Lung (tissue), 12 donors: ENCODE measurements around the gene CTU2. TPM values are rescaled to one million over a fixed set of nuclear protein-coding genes. Genes with fewer than 3 reads are reported as not detected.

Source experiments
- ATAC-seq: fragments of 200-7000 bp; cut with Tn5 transposase; one replicate; pipeline ENCODE4 v1.9.1; 2020; ENCODE audit warnings: moderate number of reproducible peaks; ENCODE audit not compliant: insufficient read depth, low FRiP score
- DNase-seq, 3 donors: peaks; one replicate each; pipeline ENCODE4 v3.0.0-alpha.2; 2013 to 2017
- H3K27ac ChIP-seq, 2 donors: one replicate each; pipeline ENCODE4 v1.5.1; 2013; ENCODE audit warnings: mild to moderate bottlenecking in 2 of 2, moderate library complexity in 2 of 2, control low read depth in 1 of 2, inconsistent platforms in 1 of 2, low read depth in 1 of 2, low read length in 1 of 2
- H3K27me3 ChIP-seq, 3 donors: one replicate each; pipeline ENCODE4 v1.5.1; 2013; ENCODE audit warnings: low read length in 2 of 3; ENCODE audit not compliant: control insufficient read depth in 3 of 3, insufficient read depth in 3 of 3
- H3K36me3 ChIP-seq, 4 donors: one replicate each; pipeline ENCODE4 v1.5.1; 2013; ENCODE audit warnings: low read length in 4 of 4, mild to moderate bottlenecking in 1 of 4, moderate library complexity in 1 of 4; ENCODE audit not compliant: control insufficient read depth in 4 of 4, insufficient read depth in 4 of 4
- H3K4me1 ChIP-seq, 5 donors: one replicate each; pipeline ENCODE4 v1.5.1; 2013; ENCODE audit warnings: low read length in 5 of 5, mild to moderate bottlenecking in 2 of 5, moderate library complexity in 1 of 5; ENCODE audit not compliant: control insufficient read depth in 5 of 5, insufficient read depth in 5 of 5
- H3K4me3 ChIP-seq: one replicate; pipeline ENCODE4 v1.5.1; 2013; ENCODE audit warnings: mild to moderate bottlenecking, control low read depth, moderate library complexity
- H3K9ac ChIP-seq, 2 donors: one replicate each; pipeline ENCODE4 v1.5.1; 2013; ENCODE audit warnings: low read length in 2 of 2, control low read depth in 1 of 2; ENCODE audit not compliant: insufficient read depth in 1 of 2
- H3K9me3 ChIP-seq, 4 donors: one replicate each; pipeline ENCODE4 v1.5.1; 2013; ENCODE audit warnings: low read length in 3 of 4, mild to moderate bottlenecking in 1 of 4, moderate library complexity in 1 of 4; ENCODE audit not compliant: control insufficient read depth in 4 of 4, insufficient read depth in 3 of 4
- WGBS, 2 donors: extraction: QIAGEN DNeasy Blood & Tissue Kit; methylation state at CpG; one replicate each; pipeline ENCODE4 v1.1.7; 2013; 5-methylcytosine and 5-hydroxymethylcytosine counted together
- polyA plus RNA-seq, 2 donors: library from polyadenylated mRNA; stranded (reverse); fragments of 200-250 nt; gene quantifications; one replicate each; pipeline ENCODE4 v1.2.1, GENCODE V29; 2013
- total RNA-seq, 2 donors: library from RNA; depleted of rRNA in 1 of 2; stranded (reverse); fragments of >200 nt in 1 of 2; gene quantifications; one replicate each; pipeline ENCODE4 v1.2.1, GENCODE V29; 2014 to 2021
- TF ChIP-seq, protein P1 (sequence below): IDR thresholded peaks from 2 replicates; pipeline ENCODE4 v1.5.1; 2012; ENCODE audit warnings: mild to moderate bottlenecking; ENCODE audit errors: control extremely low read depth, extremely low read depth
- donor health status: control.
- donor health status: control.
- donor health status: Bipolar disorder and iron deficiency.
- donor health status: healthy.
- donor health status: DM: yes; HTN: yes; CAD: no.

Gene CTU2
- total and polyA plus RNA-seq, 4 donors = 5.7 to 23.4 (median 18.3) TPM

DNA sequence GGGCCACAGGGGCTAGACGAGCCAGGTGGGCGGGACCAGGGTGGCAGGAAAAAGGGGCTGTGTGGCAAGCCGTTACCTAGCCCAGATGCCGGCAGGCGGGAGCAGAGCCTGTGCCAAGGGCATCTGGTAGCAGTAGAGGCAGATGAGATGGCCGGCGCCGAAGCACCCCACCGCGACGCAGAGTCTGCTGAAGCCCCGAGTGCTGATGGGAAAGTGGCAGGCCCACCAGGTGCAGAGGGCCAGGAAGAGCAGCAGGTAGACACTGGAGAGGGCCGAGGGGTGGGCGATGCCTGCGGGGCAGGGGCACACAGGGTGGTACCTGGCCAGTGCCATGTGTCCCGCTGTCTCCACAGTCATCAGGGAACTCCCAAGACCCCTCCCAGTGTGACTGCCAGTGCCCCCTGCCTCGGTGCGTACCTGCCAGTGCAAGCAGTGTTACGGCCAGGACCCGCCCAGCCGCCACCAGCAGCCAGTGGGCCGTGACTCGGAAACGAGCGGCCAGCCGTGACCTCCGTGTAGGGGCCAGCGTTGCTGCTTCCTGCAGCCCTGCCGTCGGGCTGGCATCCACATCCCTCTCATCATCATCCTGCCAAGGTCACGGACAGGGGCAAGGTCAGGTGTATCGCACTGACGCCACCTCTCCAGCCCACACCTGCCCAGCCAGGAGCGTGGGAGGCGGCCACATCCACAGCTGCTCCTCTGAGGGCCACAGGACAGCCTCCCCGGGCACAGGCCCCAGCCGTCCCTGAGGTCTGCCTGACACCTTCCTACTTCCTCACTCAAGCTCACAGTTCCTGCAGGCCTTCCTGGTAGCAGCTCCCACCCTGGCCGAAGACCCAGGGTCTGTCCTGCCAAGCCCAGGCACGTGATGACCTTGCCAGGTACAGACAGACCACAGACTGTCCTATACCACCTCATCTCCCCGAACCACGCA is 32.1 kb downstream of the CTU2 start:
- Histone ChIP-seq H3K9me3 (no peaks in the 10 kb centered on the region), H3K4me1 (no peaks in the 10 kb centered on the region), H3K27me3 (no peaks in the 10 kb centered on the region), H3K36me3 (peaks cover 0 to 71% (median 11%) of the 10 kb centered on the region in 4 donors), H3K4me3 (no peak overlapping the region), H3K9ac (no peak overlapping the region), H3K27ac (no peak overlapping the region)
- TF ChIP-seq, protein P1, sequence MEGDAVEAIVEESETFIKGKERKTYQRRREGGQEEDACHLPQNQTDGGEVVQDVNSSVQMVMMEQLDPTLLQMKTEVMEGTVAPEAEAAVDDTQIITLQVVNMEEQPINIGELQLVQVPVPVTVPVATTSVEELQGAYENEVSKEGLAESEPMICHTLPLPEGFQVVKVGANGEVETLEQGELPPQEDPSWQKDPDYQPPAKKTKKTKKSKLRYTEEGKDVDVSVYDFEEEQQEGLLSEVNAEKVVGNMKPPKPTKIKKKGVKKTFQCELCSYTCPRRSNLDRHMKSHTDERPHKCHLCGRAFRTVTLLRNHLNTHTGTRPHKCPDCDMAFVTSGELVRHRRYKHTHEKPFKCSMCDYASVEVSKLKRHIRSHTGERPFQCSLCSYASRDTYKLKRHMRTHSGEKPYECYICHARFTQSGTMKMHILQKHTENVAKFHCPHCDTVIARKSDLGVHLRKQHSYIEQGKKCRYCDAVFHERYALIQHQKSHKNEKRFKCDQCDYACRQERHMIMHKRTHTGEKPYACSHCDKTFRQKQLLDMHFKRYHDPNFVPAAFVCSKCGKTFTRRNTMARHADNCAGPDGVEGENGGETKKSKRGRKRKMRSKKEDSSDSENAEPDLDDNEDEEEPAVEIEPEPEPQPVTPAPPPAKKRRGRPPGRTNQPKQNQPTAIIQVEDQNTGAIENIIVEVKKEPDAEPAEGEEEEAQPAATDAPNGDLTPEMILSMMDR = no peak
- ATAC-seq (no peak), DNase-seq (no peak)
- WGBS, 2 donors = 87% methylated on average over 35 to 41 of the region's 41 CpGs

DNA sequence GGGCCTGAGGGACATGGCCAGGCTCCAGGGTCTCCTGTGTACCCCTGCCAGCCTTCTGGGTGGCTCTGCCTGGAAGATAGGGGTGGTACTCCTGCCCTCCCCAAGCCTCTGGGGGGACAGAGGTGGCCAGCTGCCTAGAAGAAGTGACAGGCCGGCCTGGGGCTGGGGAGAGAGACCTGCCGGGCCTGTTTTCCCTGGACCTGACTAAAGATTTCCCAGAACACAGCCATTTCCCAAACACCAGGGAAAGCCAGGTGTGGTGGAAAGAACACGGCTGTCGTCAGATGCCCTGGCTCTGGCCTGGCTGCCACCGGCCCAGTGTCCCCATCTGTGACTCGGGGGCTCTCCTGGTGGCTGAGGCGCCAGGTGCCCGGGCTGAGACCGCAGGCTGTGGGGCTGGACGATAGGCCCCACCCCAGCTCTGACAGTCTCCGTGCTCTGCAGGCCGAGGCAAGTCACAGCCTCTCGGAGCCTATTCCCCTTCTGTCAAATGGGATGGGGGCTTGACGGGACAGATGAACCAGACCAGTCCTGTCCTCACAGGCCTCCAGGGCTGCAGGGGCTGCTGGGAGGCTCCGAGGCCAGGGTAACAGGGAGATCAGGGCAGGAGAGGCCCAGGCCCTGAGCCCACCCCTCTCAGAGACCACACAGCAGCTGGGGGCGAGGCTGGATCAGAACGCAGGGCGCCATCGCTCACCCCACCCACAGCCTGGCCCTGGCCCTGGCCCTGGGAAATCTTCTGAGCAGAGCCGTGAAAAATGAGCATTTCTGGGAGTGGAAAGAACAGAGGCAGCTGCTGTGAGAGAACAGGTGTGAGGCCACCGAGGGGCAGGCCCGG is 33.1 kb downstream of the CTU2 start:
- Histone ChIP-seq H3K27me3 (no peaks in the 10 kb centered on the region), H3K9ac (no peak overlapping the region), H3K36me3 (peaks cover 0 to 62% (median 11%) of the 10 kb centered on the region in 4 donors), H3K27ac (no peak overlapping the region), H3K4me1 (peaks cover 0 to 6% (median 0%) of the 10 kb centered on the region in 5 donors), H3K4me3 (no peak overlapping the region), H3K9me3 (no peaks in the 10 kb centered on the region)
- DNase-seq (no peak), ATAC-seq (no peak)
- WGBS, 2 donors = 91 to 92% methylated on average over 22 of the region's 22 CpGs
- TF ChIP-seq, protein P1 = no peak

GRCh38 chr16:88739977-88740726 is 33.8 kb downstream of the CTU2 start:
- WGBS, 2 donors = 94 to 97% methylated on average over 33 of the region's 33 CpGs
- peaks cover 0 to 54% (median 11%) of the 10 kb centered on the region in 4 donors for H3K36me3 ChIP-seq
- ATAC-seq (no peak), DNase-seq (no peak)
- H3K9me3 ChIP-seq = no peaks in the 10 kb centered on the region
- H3K27ac ChIP-seq = no peak overlapping the region
- peaks cover 0 to 6% (median 0%) of the 10 kb centered on the region in 5 donors for H3K4me1 ChIP-seq
- H3K4me3 ChIP-seq = no peak overlapping the region
- TF ChIP-seq, protein P1 = no peak
- no peak overlapping the region for H3K9ac ChIP-seq
- no peaks in the 10 kb centered on the region for H3K27me3 ChIP-seq
